PC-3 (cell line): ENCODE results near the gene CSRP2. TPM values are rescaled to one million over a fixed set of nuclear protein-coding genes. Genes with fewer than 3 reads are reported as not detected.

ENCODE experiments used
- ATAC-seq: fragments of 200-7000 bp; cut with Tn5 transposase; 2 replicates; pipeline ENCODE4 v1.9.1; 2020; ENCODE audit warnings: mild to moderate bottlenecking, moderate library complexity
- BruUV-seq: library from RNA; stranded (reverse); fragments of 400-500 nt; replicated peaks from 2 replicates; lab custom pipeline; 2021; lab: Mats Ljungman, UMichigan
- CTCF ChIA-PET: fragments of 300-600 bp; sonication (Branson Sonifier 250); formaldehyde crosslinking; loops from one replicate; lab custom pipeline; 2022; ENCODE audit warnings: antibody characterized with exemption; lab: Charles Lee
- POLR2A ChIA-PET: fragments of 300-600 bp; sonication (Branson Sonifier 250); formaldehyde crosslinking; loops from one replicate; lab custom pipeline; 2022; ENCODE audit warnings: antibody characterized with exemption; ENCODE audit not compliant: unreplicated experiment; lab: Charles Lee
- DNase-seq: peaks from one replicate; pipeline ENCODE4 v3.0.0-alpha.2; 2015
- H2AFZ ChIP-seq: fragments of 300-600 bp; sonication (generic); 2 replicates; pipeline ENCODE4 v1.6.0; 2016; ENCODE audit warnings: antibody characterized with exemption, low read length
- H3F3A ChIP-seq: fragments of 300-600 bp; sonication (generic); one replicate; pipeline ENCODE4 v1.6.0; 2017; ENCODE audit warnings: antibody characterized with exemption, low read length, control low read depth, mild to moderate bottlenecking; ENCODE audit not compliant: unreplicated experiment
- H3K27ac ChIP-seq: fragments of 300-600 bp; sonication (generic); 2 replicates; pipeline ENCODE4 v1.5.1; 2016; ENCODE audit warnings: mild to moderate bottlenecking, low read length
- H3K27me3 ChIP-seq: fragments of 300-600 bp; sonication (generic); 2 replicates; pipeline ENCODE4 v1.6.1; 2016; ENCODE audit warnings: low read length, mixed read lengths
- H3K36me3 ChIP-seq: fragments of 300-600 bp; sonication (generic); 2 replicates; pipeline ENCODE4 v1.6.1; 2016; ENCODE audit warnings: low read depth, mixed run types, low read length, mixed read lengths
- H3K4me1 ChIP-seq: fragments of 300-600 bp; sonication (generic); 2 replicates; pipeline ENCODE4 v1.5.1; 2016; ENCODE audit warnings: low read length; ENCODE audit not compliant: insufficient read depth
- H3K4me2 ChIP-seq: fragments of 300-600 bp; sonication (generic); 2 replicates; pipeline ENCODE4 v1.6.0; 2016; ENCODE audit warnings: low read length
- H3K4me3 ChIP-seq: fragments of 300-600 bp; sonication (generic); 2 replicates; pipeline ENCODE4 v1.5.1; 2016; ENCODE audit warnings: mild to moderate bottlenecking, low read length, mixed read lengths
- H3K79me2 ChIP-seq: fragments of 300-600 bp; sonication (generic); 2 replicates; pipeline ENCODE4 v1.6.1; 2017; ENCODE audit warnings: low read length, mixed read lengths
- H3K9ac ChIP-seq: fragments of 300-600 bp; sonication (generic); 2 replicates; pipeline ENCODE4 v1.6.0; 2016; ENCODE audit warnings: mild to moderate bottlenecking, low read length
- H3K9me2 ChIP-seq: fragments of 300-600 bp; sonication (generic); replicated peaks from 2 replicates; pipeline ENCODE4 v1.6.1; 2016; ENCODE audit warnings: mixed run types, low read length, mixed read lengths
- H3K9me3 ChIP-seq: fragments of 300-600 bp; sonication (generic); 2 replicates; pipeline ENCODE4 v1.6.1; 2016; ENCODE audit warnings: low read length, mixed read lengths
- H4K20me1 ChIP-seq: fragments of 300-600 bp; sonication (generic); 2 replicates; pipeline ENCODE4 v1.6.1; 2016; ENCODE audit warnings: low read length, mixed read lengths
- EZH2 ChIP-seq: fragments of 300-600 bp; sonication (generic); IDR thresholded peaks from one replicate; pipeline ENCODE4 v1.6.1; 2017; ENCODE audit warnings: antibody characterized with exemption, mild to moderate bottlenecking, low read length; ENCODE audit not compliant: unreplicated experiment
- EZH2phosphoT487 ChIP-seq: fragments of 300-600 bp; sonication (generic); IDR thresholded peaks from 2 replicates; pipeline ENCODE4 v1.6.1; 2018; ENCODE audit warnings: mild to moderate bottlenecking, antibody characterized with exemption, low read length, borderline replicate concordance
- intact Hi-C: fragments of 100-400 bp; cut with micrococcal nuclease; formaldehyde crosslinking; loops from 2 replicates; pipeline ENCODE4 v1.9.0; 2023
- total RNA-seq: library from RNA; depleted of rRNA; stranded (reverse); fragments of >200 nt; gene quantifications from 2 replicates; pipeline ENCODE4 v1.2.3, GENCODE V29; 2014
- TF ChIP-seq, protein P1 (sequence below): fragments of 300-600 bp; sonication (generic); conservative IDR thresholded peaks from 2 replicates; pipeline ENCODE4 v1.5.1; 2017; ENCODE audit warnings: antibody characterized with exemption, low read depth, mild to moderate bottlenecking, low read length

The CSRP2 gene
- total RNA-seq, 1 experiment from 2014 or later, result 36.3 TPM

GRCh38 chr12:76895796-76896195 is 17.0 kb upstream of the CSRP2 start:
- no peak overlapping the region for H3K27ac ChIP-seq
- H2AFZ ChIP-seq, result no peak overlapping the region
- intact Hi-C loops, result no loop called here
- H3K27me3 ChIP-seq, result no peaks in the 10 kb centered on the region
- H3F3A ChIP-seq, result no peaks in the 10 kb centered on the region
- H3K9me3 ChIP-seq, result peaks cover 7% of the 10 kb centered on the region; the same call in 1 of the 2 replicates
- TF ChIP-seq EZH2, result no peak
- TF ChIP-seq, protein P1, sequence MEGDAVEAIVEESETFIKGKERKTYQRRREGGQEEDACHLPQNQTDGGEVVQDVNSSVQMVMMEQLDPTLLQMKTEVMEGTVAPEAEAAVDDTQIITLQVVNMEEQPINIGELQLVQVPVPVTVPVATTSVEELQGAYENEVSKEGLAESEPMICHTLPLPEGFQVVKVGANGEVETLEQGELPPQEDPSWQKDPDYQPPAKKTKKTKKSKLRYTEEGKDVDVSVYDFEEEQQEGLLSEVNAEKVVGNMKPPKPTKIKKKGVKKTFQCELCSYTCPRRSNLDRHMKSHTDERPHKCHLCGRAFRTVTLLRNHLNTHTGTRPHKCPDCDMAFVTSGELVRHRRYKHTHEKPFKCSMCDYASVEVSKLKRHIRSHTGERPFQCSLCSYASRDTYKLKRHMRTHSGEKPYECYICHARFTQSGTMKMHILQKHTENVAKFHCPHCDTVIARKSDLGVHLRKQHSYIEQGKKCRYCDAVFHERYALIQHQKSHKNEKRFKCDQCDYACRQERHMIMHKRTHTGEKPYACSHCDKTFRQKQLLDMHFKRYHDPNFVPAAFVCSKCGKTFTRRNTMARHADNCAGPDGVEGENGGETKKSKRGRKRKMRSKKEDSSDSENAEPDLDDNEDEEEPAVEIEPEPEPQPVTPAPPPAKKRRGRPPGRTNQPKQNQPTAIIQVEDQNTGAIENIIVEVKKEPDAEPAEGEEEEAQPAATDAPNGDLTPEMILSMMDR, result no peak
- no peak for TF ChIP-seq EZH2phosphoT487
- POLR2A ChIA-PET, result no interaction called here
- H3K36me3 ChIP-seq, result no peaks in the 10 kb centered on the region
- no peaks in the 10 kb centered on the region for H4K20me1 ChIP-seq
- no peak overlapping the region for H3K4me3 ChIP-seq
- CTCF ChIA-PET, result no interaction called here
- no peak overlapping the region for H3K4me2 ChIP-seq
- H3K9ac ChIP-seq, result no peak overlapping the region
- H3K79me2 ChIP-seq, result no peaks in the 10 kb centered on the region
- H3K4me1 ChIP-seq, result no peaks in the 10 kb centered on the region
- no peaks in the 10 kb centered on the region for H3K9me2 ChIP-seq
- ATAC-seq (no peak), DNase-seq (no peak)
- no TSS peak for BruUV-seq

- ATAC-seq, result no peak
- H3K4me1 ChIP-seq, result 0 out of 2 replicates have a peak, but pooled peaks cover 3% of the 10 kb centered on the region
- H3K9me2 ChIP-seq, result no peaks in the 10 kb centered on the region
- ChIA-PET CTCF (no interaction called here), POLR2A (no interaction called here)
- H3K27me3 ChIP-seq, result no peaks in the 10 kb centered on the region
- no peaks in the 10 kb centered on the region for H4K20me1 ChIP-seq
- no peaks in the 10 kb centered on the region for H3F3A ChIP-seq
- no peak overlapping the region for H3K27ac ChIP-seq
- BruUV-seq, result no TSS peak
- H3K79me2 ChIP-seq, result no peaks in the 10 kb centered on the region
- peaks cover 7% of the 10 kb centered on the region; the same call in 1 of the 2 replicates for H3K9me3 ChIP-seq
- no peak overlapping the region for H3K4me3 ChIP-seq
- no peak for DNase-seq
- intact Hi-C loops, result no loop called here
- no peak overlapping the region for H3K9ac ChIP-seq
- H3K36me3 ChIP-seq, result no peaks in the 10 kb centered on the region
- no peak for TF ChIP-seq EZH2phosphoT487
- TF ChIP-seq, protein P1, result no peak
- TF ChIP-seq EZH2, result no peak
- H3K4me2 ChIP-seq, result no peak overlapping the region
- no peak overlapping the region for H2AFZ ChIP-seq
Observed at GRCh38 chr12:76891609-76892008, 12.8 kb upstream of the CSRP2 start.
